HG03108 (cell line): Measurements from ENCODE around the gene ANXA11.

Experiments
- ATAC-seq: cut with Tn5 transposase; IDR thresholded peaks from one replicate; pipeline ENCODE4 v1.9.1; 2021; ENCODE audit warnings: moderate library complexity; ENCODE audit not compliant: unreplicated experiment

The ANXA11 gene

GRCh38 chr10:80191589-80192270 is 13.6 kb downstream of the ANXA11 start:
- no peak for ATAC-seq

- ATAC-seq, result no peak
Measured at GRCh38 chr10:80188713-80189112, 16.6 kb downstream of the ANXA11 start.

GRCh38 chr10:80187465-80188409 is 17.6 kb downstream of the ANXA11 start:
- peak; percentile 93 for ATAC-seq

- ATAC-seq, result no peak
Measured at GRCh38 chr10:80187060-80187459, 18.3 kb downstream of the ANXA11 start.

GRCh38 chr10:80186364-80187012 is 18.8 kb downstream of the ANXA11 start:
- no peak for ATAC-seq

GRCh38 chr10:80185578-80186299 is 19.6 kb downstream of the ANXA11 start:
- no peak for ATAC-seq

DNA sequence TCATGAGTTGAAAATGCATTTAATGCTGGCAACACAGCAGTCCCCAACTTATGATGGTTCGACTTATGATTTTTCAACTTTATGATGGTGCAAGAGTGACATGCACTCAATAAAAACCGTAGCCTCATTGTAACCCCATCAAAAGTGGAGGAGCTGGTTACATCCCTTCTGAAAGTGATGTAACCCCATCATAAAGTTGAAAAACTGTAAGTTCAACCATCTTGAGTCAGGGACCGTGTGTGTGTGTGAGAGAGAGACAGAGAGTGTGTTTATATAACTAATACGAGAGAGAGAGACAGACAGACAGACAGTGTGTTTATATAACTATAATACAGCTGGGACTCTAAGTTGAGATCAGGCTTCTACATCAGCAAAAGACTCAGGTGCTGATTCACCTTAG is 21.0 kb downstream of the ANXA11 start:
- ATAC-seq, result no peak

- no peak for ATAC-seq
Measured at GRCh38 chr10:80183436-80183835, 21.9 kb downstream of the ANXA11 start.

DNA sequence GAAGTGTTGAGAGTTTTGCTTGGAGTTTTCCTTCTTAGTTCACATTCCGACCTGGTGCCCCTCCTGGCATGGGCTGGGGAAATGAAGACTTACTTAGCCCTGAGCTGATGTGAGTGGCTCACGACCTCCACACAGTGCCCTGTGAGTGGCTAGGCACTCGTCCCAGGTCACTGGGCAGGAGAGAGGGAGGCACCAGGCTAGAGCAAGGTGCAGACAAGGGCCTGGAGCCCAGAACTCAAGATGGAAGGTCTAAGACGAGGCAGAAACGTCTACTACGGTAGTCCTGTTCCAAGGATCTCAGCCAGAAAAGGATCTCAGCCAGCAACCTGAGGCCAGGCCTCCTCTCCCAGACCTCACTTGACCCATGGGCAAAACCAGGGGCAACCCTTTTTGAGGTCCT is 22.4 kb downstream of the ANXA11 start:
- ATAC-seq, result no peak

- ATAC-seq, result no peak
Measured at GRCh38 chr10:80177781-80178636, 27.3 kb downstream of the ANXA11 start.

DNA sequence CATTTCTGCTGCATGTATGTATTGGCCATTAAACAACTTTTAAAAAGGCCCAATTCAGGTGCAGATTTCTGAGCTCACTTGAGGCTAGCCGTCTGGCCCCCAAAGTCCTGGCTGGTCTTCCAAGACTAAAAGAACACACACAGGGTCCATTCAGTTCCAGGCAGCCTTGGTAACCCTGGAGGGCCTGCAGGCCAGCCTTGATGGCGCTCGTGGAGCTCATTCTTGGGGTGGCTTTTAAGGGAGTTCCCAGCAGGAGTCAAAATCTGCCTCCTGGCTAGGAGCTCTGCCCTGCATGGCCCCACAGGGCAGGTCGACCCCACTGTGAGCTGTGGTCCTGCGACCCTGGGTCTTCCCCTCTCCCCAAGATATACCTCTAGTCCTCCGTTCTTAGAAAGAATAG is 28.8 kb downstream of the ANXA11 start:
- ATAC-seq, result no peak

- ATAC-seq, result no peak
Measured at GRCh38 chr10:80174641-80175395, 30.5 kb downstream of the ANXA11 start.

- ATAC-seq, result no peak
Measured at GRCh38 chr10:80173466-80173865, 31.9 kb downstream of the ANXA11 start.

GRCh38 chr10:80172896-80173295 is 32.4 kb downstream of the ANXA11 start:
- no peak for ATAC-seq

GRCh38 chr10:80171248-80171660 is 34.1 kb downstream of the ANXA11 start:
- ATAC-seq, result no peak

- ATAC-seq, result no peak
Measured at GRCh38 chr10:80170641-80171040, 34.7 kb downstream of the ANXA11 start.

DNA sequence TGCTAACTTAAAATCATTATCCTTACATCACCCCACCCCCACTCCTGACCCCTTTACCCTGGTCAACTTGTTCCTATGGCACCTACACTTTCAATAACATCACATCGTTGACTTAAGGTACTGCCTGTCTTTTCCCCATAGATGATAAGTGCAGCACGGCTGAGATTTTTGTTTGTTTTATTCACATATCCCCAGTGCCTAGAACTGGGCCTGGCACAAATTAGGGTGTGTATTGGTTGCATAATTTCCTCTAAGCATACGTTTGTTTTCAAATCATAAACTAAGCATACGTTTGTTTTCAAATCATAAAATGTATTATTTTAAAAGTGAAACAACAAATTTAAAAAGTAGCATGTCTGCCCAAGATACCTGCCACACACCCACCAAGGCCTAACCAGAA is 35.3 kb downstream of the ANXA11 start:
- ATAC-seq, result no peak

- ATAC-seq, result no peak
Measured at GRCh38 chr10:80168679-80169380, 36.5 kb downstream of the ANXA11 start.

GRCh38 chr10:80168162-80168511 is 37.2 kb downstream of the ANXA11 start:
- ATAC-seq, result no peak
